ENCODE measurements around the gene MTNR1A.

MTNR1A gene

DNA sequence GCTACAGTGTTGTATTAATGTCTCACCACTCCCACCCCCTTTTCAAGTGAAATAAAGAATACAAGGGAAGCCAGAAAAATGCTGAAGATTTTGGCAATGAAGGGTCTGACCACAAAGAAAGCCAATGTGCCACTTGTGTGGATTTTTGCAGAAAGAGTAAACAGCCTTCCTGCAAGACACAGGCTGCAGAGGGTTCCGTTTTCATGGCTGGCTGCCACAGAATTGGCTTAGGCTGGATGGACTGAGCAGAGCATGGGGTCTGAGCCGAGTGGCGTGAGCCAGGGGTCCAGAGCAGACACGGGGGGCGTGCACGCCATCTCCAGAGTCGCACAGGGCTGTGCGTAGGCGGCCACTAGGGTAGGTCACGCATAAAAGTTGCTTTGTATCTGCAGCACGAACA lies 69.2 kb downstream of the MTNR1A start:
- no peak for DNase-seq (ENCODE audit: low spot score)

DNA sequence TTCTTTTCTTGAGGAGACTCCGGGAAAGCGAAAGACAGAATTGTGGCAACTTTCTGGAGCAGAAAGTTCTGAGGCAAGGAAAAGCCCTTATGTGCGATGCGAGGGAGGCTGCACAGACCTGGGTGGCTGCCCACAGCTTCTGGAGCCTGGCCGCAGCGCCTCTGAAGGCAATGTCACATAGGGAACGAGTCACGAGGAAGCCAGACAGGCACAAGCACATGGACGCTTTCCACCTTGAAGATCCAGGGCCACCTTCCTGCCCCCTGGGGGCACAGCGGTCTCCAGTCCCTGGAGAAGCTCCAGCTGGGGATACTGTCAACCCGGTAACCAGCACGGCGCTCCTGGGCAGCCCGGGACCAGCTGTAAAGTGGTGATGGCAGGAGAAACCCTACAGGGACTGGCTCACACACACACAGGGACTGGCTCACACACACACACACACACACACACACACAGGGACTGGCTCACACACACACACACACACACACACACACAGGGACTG lies 69.8 kb downstream of the MTNR1A start:
- DNase-seq (ENCODE audit: low spot score) = no peak

DNA sequence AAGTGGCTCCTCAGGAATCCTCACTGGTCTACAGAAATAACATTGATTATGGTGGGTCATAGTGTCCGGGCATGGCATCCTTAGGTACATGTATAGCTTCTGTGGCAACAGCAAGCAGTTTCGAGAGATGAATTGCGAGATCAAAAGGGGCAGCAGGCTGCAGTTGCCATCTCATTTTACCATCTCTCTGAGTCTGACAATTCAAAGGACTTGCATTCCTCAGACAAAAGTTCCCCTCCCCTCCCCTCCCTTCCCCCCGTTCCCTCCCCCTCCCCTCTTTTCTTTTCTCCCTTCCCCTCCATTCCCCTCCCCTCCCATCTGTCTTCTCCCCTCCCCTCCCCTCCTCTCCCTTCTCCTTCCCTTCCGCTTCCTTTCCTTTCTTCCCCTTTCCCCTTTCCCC lies 70.2 kb downstream of the MTNR1A start:
- no peak for DNase-seq (ENCODE audit: low spot score)

DNA sequence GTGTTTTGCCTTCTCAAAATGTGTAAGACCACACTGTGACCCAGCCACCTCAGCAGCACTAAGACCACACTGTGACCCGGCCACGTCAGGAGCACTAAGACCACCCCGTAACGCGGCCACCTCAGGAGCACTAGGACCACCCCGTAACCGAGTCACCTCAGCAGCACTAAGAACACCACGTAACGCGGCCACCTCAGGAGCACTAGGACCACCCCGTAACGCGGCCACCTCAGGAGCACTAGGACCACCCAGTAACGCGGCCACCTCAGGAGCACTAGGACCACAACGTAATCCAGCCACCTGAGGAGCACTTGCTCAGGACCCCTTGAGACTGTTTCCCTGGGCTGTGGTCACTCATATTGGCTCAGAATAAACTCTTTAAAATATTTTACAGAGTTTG lies 71.7 kb downstream of the MTNR1A start:
- DNase-seq (ENCODE audit: low spot score) = no peak

Measured in hematopoietic multipotent progenitor cell treated with erythropoietin and hydrocortisone succinate and interleukin-3 and kit ligand, for 17 days (in vitro differentiated cells).